HG03558 (cell line): ENCODE measurements around the gene RAB29.

Experiments
- ATAC-seq: cut with Tn5 transposase; IDR thresholded peaks from one replicate; pipeline ENCODE4 v1.9.1; 2021; ENCODE audit warnings: moderate number of reproducible peaks; ENCODE audit not compliant: unreplicated experiment; ENCODE audit errors: extremely low read depth

Gene RAB29

GRCh38 chr1:205798577-205798976 is 23.3 kb upstream of the RAB29 start:
- ATAC-seq, result no peak

- ATAC-seq, result no peak
Measured at GRCh38 chr1:205797168-205797567, 21.9 kb upstream of the RAB29 start.

GRCh38 chr1:205794011-205794730 is 18.9 kb upstream of the RAB29 start:
- ATAC-seq, result no peak

- no peak for ATAC-seq
Measured at GRCh38 chr1:205792961-205793673, 17.8 kb upstream of the RAB29 start.

- no peak for ATAC-seq
Measured at GRCh38 chr1:205792481-205792881, 17.2 kb upstream of the RAB29 start.

- ATAC-seq, result no peak
Measured at GRCh38 chr1:205791568-205792180, 16.4 kb upstream of the RAB29 start.

GRCh38 chr1:205787287-205787916 is 12.1 kb upstream of the RAB29 start:
- ATAC-seq, result no peak

GRCh38 chr1:205786601-205787000 is 11.3 kb upstream of the RAB29 start:
- ATAC-seq, result no peak

GRCh38 chr1:205785446-205785845 is 10.2 kb upstream of the RAB29 start:
- ATAC-seq, result no peak

GRCh38 chr1:205783904-205784303 is 8.6 kb upstream of the RAB29 start:
- no peak for ATAC-seq

GRCh38 chr1:205783433-205783795 is 8.1 kb upstream of the RAB29 start:
- ATAC-seq, result no peak

GRCh38 chr1:205782627-205783432 is 7.5 kb upstream of the RAB29 start:
- no peak for ATAC-seq

- ATAC-seq, result no peak
Measured at GRCh38 chr1:205780335-205780734, 5.1 kb upstream of the RAB29 start.

GRCh38 chr1:205777994-205778393 is 2.7 kb upstream of the RAB29 start:
- ATAC-seq, result no peak

- ATAC-seq, result no peak
Measured at GRCh38 chr1:205775717-205776056, 405 bp upstream of the RAB29 start.

- ATAC-seq, result no peak
Measured at GRCh38 chr1:205774198-205775014, 876 bp downstream of the RAB29 start.

- no peak for ATAC-seq
Measured at GRCh38 chr1:205772607-205773032, 2.7 kb downstream of the RAB29 start.

GRCh38 chr1:205770618-205771017 is 4.7 kb downstream of the RAB29 start:
- no peak for ATAC-seq

GRCh38 chr1:205769641-205770365 is 5.5 kb downstream of the RAB29 start:
- ATAC-seq, result no peak
